Measurements from ENCODE around the gene ABCA13.

GRCh38 chr7:48643431-48644013, 472.3 kb downstream of the ABCA13 start:
- TF ChIP-seq, protein P1, sequence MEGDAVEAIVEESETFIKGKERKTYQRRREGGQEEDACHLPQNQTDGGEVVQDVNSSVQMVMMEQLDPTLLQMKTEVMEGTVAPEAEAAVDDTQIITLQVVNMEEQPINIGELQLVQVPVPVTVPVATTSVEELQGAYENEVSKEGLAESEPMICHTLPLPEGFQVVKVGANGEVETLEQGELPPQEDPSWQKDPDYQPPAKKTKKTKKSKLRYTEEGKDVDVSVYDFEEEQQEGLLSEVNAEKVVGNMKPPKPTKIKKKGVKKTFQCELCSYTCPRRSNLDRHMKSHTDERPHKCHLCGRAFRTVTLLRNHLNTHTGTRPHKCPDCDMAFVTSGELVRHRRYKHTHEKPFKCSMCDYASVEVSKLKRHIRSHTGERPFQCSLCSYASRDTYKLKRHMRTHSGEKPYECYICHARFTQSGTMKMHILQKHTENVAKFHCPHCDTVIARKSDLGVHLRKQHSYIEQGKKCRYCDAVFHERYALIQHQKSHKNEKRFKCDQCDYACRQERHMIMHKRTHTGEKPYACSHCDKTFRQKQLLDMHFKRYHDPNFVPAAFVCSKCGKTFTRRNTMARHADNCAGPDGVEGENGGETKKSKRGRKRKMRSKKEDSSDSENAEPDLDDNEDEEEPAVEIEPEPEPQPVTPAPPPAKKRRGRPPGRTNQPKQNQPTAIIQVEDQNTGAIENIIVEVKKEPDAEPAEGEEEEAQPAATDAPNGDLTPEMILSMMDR (conservative IDR thresholded peaks at IDR 0.05; ENCODE audit: low read depth, low read length): no peak
- TF ChIP-seq EZH2phosphoT487 (IDR thresholded peaks at IDR 0.05; ENCODE audit: borderline replicate concordance, low read length): no peak

All from PC-3 (cell line).